Occipital lobe (tissue), 2 donors: ENCODE data around the gene MAPK11. TPM values are rescaled to one million over a fixed set of nuclear protein-coding genes. Genes with fewer than 3 reads are reported as not detected.

Source experiments
- DNase-seq: peaks from one replicate; lab custom pipeline; 2025; lab: John Stamatoyannopoulos, UW
- total RNA-seq: library from RNA; depleted of rRNA; stranded (reverse); fragments of >200 nt; gene quantifications from one replicate; pipeline ENCODE4 v1.2.3, GENCODE V29; 2014

The MAPK11 gene
- total RNA-seq, 1 donor from 2014 or later: 21.8 TPM

DNA sequence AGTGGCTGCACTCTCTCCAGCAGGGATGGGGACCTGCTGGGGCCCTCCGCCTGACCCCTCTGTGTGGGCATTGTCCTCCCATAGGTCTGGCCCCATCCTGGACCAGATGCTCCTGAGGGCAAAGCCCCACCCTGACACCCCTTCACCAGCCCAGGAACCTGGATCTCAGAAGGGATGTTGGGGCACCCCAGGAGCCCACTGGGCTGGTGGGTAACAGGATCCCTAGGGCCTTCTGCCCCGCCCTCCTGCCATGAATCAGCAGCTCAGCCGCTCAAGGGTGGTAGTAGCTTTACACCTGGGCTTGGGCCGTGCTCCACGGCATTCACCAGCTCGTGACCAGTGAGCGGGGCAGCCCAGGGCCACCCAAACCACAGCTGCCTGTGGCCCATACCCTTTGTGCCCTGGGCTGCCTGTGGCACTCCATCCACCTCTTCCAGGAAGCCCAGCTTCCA is 7.7 kb downstream of the MAPK11 start:
- no peak for DNase-seq

- no peak for DNase-seq
Observed at GRCh38 chr22:50261615-50262459, 8.3 kb downstream of the MAPK11 start, which contains the start of gene MAPK12. Gene MAPK12, minus strand, starts transcription at chr22:50261683. Its CDS starts 174 bp downstream, at chr22:50261509.

DNA sequence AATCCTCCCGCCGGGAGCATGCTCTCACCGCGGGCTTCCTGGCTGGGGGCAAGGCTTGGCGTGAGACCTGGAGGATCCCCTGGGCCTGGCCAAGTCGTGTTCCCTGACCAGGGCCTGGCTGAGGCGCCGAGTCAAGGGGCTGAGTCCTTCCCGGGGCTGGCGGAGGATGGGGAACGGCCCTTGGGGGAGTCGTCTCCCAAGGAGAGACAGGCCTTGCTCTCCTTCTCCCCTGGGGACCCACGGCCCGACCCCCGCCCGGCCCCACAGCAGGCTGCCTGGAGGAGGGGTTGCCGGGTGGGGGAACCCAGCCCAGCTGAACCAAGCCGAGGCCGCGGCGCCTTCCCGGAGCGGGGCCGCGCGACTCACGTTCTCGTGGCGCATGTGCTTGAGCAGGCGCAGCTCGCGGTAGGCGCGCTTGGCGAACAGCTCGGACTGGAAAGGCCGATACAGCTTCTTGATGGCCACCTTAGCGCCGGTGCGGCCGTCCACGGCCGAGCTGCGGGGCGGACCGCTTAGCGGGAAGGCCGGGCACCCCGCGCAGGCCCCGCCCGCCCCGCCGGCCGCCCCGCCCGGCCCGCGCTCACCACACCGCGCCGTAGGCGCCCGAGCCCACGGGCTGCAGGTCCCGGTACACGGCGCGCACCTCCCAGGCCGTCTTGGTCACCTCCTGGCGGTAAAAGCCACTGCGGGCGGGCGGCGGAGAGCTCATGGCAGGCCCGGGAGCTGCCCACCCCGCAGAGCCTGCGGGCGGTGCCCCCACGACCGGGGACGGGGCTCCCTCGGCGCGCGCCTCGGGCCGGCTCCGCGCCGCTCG is 9.2 kb downstream of the MAPK11 start:
- DNase-seq: peak; percentile 63

DNA sequence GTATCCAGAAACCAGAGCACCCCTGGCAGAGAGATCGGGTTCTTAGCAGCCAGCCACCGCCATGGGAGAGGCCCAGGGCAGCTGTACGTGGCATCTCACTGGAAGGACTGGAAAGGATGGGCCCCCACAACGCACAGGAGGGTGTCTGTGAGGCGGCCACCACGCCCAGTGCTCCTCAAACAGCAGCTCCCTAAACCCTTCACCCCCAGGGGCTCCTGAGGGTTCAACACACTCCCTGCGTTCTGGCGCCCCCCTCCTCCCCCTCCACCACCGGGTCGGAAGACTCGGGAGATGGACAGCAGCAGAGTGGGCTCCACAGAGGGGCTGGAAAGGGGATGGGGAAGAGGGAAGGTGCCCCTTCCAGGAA is 9.8 kb downstream of the MAPK11 start:
- DNase-seq: no peak

- DNase-seq: no peak
Observed at GRCh38 chr22:50259302-50259701, 10.9 kb downstream of the MAPK11 start.

DNA sequence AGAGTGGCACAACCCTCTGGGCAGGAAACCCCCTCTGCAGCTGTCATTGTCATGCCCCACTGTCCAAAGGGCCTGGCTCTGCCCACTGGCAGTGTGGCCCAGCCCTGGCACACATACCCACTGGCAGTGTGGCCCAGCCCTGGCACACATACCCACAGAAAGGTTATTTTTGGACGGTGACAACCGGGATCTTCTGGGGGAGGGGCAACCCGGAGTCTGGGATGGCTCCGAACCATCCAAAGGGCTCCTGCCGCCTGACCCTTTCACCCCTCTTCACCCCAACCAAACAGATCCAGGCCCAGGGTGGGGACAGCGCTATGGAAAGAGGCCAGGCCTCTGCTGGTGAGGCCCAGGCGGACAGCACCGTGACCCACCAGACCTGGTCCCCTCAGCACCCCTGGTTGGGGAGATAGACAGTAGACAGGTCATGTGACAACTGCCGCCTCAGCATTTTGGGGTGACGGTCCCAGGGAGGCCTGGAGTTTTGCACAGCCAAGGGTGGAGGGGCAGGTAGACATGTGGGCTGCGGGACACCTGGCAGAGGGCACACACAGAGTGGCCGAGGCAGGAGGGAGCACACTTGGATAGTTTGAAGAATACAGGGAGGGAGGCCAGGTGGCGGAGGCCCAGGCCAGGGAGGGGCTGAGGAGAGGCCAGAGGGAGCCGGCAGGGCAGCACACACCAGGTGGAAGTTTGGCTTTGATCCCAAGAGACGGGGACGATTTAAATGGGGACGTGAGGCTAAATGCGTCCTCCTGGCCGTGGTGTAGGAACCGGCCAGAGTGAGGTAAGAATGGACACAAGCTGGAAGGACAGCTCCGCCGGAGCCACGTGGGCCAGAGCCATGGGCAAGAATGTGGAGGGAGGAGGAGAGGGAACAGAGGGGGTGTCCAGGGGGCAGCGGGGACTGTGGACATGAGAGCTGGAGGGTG is 11.6 kb downstream of the MAPK11 start:
- DNase-seq: no peak

DNA sequence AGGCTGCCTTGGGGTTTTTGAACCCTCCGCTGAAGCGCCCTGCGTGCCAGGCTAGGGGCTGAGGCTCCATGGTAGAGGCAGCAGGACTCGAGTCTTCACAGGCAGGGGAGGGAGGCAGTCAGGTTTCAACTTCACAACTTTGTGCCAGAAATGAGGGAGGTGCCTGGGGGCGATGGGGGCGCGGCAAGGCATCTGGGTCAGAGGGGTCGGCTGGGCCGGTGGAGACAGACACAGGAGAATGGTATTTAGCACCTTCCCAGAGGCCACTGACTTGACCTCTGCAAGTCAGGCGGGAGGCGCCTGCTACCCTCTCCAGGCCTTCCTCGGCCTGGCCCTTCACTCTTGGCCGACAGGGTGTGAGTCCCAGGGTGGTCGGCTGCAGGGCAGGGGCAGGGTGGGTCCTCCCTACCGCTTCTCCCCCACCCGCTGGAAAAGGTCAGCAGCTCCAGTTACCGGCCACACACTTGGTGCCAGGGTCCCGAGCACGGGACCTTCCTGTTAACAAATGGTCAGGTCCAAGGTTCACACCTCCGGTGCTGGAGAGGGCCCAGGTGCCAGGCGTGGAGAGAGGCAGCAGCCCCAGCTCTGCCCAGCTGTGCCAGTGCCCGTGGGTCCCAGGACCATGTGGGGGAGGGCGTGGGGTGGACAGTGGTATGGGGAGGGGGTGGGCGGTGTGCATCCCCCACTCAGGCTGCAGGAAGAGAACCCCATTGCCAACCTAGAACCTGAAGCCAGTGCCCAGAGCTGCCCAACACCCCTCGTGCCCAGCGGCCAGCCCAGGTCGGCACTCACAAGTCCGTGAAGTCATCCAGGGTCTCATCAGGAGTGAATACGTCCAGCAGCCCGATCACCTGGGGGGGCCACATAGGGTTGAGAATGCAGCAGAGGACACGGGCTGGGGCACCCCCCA is 12.5 kb downstream of the MAPK11 start:
- DNase-seq: no peak

DNA sequence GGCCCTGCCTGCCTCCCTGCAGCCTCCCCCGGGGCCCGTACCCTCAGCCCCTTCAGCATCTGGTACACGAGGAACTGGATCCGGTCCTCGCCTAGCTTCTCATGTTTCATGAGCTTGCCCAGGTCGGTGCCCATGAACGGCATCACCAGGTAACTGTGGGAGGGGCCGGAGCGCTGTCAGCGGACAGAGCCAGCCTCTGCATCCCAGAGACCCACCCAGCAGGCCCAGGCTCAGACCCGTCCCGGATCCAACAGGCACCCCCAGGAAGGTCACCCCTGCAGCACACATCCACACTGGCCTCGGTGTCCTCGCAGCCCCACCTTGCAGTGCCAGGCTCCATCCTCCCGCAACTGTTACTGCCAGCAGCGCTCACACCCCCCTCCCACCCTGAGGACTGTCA is 13.1 kb downstream of the MAPK11 start:
- DNase-seq: no peak

GRCh38 chr22:50256258-50256862 is 13.8 kb downstream of the MAPK11 start:
- DNase-seq: no peak

- no peak for DNase-seq
Observed at GRCh38 chr22:50255607-50256006, 14.6 kb downstream of the MAPK11 start.

- DNase-seq: no peak
Observed at GRCh38 chr22:50255099-50255498, 15.1 kb downstream of the MAPK11 start.

DNA sequence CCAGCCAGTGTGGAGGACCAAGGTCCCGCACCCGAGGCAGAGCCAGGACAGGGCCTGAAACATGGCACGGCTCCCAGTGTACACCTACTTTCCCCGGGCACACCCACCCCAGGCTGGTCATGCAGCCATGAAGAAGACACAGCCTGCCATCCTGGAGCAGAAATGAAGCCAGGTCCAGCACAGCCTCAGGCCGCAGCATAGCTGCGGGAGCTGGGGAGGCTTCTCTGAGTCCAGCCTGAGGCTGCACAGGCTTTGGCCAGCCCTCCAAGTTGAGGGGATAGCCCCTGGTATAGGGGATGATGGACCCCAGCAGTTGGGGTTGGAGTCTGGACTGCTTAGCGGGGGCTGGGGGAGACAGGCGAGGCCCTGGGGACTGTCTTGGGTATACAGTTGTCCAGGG is 16.2 kb downstream of the MAPK11 start:
- DNase-seq: no peak

DNA sequence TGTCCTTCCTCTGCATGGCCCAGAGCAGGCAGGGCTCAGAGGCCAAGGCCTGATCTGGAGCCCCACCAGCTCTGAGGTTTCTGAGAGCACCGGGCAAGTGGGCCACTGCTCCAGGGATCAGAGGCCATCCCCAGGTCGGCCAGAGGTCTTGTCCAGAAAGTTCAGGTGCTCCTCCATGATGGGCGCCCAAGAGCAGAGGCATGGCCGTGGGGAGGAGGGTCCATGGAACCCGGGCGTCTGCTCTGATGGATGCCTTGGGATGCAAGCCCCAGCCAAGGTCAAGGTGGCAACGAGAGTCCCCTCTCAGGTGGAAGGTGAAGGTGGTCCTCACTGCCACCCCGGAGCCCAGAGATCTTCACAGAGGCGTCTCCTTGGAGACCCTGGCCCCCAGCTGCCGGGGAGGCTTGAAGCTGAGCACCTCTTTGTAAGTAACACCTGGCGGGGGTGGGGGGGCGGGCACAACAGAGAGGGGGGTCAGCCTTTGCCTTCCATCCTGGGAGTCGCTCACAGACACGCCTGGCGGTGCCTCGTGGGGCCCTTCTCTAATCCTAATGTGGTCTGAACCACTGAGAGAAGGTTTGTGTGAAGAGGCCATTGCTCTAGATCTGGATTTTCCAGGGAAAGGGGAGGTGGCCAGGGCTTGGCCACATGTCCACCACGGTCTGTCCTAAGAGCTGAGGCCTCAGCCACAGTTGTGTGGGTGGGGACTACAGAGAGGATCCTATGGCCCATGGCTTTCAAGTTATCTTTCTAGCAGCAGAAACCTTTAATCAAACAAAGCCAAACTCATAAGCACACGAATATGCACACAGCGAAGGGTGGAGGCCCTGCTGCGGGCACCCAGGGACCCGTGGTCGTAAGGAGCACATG is 16.9 kb downstream of the MAPK11 start:
- DNase-seq: no peak

- no peak for DNase-seq
Observed at GRCh38 chr22:50252082-50253045, 17.8 kb downstream of the MAPK11 start.

- no peak for DNase-seq
Observed at GRCh38 chr22:50251477-50252081, 18.6 kb downstream of the MAPK11 start.

- no peak for DNase-seq
Observed at GRCh38 chr22:50250555-50251476, 19.4 kb downstream of the MAPK11 start, which contains the start of gene HDAC10. Gene HDAC10, minus strand, starts transcription at chr22:50251265. Its CDS starts 233 bp downstream, at chr22:50251032.
